ENCODE results near the gene RNLS.

DNA sequence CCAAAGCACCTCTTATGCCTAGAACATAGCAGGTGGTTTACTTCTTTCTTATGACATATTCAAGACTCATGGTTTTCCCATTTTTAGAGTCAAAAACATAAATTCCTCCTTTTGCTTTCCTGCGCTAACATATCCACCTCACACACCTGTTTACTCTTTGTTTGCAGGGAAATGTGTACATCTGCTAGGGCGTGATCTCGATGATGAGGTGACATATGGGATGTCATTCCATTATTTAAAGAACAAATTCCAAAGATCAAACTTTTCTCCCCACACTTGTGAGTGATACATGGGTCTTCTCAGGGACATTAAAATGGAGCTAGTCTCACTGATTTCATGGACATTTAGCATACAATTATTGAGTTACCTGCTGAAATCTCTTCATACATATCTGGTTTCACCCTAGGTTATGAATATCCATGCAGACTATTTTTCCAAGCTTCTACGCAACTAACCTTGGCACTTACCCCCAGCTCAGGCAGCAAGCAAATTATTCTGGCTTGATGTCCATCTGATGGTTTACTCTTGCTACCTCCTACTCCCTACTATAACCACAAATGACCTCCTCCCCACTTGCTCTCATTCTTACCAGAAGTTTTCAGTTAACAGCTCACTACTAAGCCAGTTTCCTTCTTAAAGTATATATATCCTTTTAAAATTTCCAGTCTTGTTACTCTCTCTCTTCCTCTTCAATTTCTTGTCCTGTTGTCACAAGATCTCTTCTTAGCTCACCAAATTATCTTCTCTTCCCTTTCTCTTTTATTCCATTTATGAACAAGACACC, 208.5 kb downstream of the RNLS start:
- TF ChIP-seq, protein P1, sequence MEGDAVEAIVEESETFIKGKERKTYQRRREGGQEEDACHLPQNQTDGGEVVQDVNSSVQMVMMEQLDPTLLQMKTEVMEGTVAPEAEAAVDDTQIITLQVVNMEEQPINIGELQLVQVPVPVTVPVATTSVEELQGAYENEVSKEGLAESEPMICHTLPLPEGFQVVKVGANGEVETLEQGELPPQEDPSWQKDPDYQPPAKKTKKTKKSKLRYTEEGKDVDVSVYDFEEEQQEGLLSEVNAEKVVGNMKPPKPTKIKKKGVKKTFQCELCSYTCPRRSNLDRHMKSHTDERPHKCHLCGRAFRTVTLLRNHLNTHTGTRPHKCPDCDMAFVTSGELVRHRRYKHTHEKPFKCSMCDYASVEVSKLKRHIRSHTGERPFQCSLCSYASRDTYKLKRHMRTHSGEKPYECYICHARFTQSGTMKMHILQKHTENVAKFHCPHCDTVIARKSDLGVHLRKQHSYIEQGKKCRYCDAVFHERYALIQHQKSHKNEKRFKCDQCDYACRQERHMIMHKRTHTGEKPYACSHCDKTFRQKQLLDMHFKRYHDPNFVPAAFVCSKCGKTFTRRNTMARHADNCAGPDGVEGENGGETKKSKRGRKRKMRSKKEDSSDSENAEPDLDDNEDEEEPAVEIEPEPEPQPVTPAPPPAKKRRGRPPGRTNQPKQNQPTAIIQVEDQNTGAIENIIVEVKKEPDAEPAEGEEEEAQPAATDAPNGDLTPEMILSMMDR (IDR thresholded peaks at IDR 0.05; ENCODE audit: low read length), result no peak
- no peak for TF ChIP-seq EZH2 (IDR thresholded peaks at IDR 0.05; ENCODE audit: borderline replicate concordance, low read length)

All from OCI-LY1 (cell line).